D721Med (cell line): ENCODE measurements around the gene AFAP1L2.

Experiments
- DNase-seq: peaks from one replicate; pipeline ENCODE4 v3.0.0; 2011; ENCODE audit warnings: low spot score; ENCODE audit not compliant: insufficient read length
- FAIRE-seq: peaks from 2 replicates; lab custom pipeline; 2011; peaks lifted over from hg19 to GRCh38; lab: Jason Lieb, UNC
- CTCF ChIP-seq: IDR thresholded peaks from 2 replicates; pipeline ENCODE4 v1.5.1; 2012; ENCODE audit warnings: mild to moderate bottlenecking, control low read depth; ENCODE audit not compliant: insufficient read depth; ENCODE audit errors: missing control alignments

The AFAP1L2 gene

GRCh38 chr10:114309364-114309651 is 95.0 kb downstream of the AFAP1L2 start:
- DNase-seq: no peak
- FAIRE-seq: no peak

GRCh38 chr10:114308531-114309363 is 95.6 kb downstream of the AFAP1L2 start:
- TF ChIP-seq CTCF: no peak
- DNase-seq: no peak
- FAIRE-seq: no peak

More at GRCh38 chr10:114309364-114309651, 95.0 kb downstream of the AFAP1L2 start:
- no peak for TF ChIP-seq CTCF

GRCh38 chr10:114307731-114308130 is 96.6 kb downstream of the AFAP1L2 start:
- DNase-seq (no peak), FAIRE-seq (no peak)
- TF ChIP-seq CTCF: no peak

- no peak for DNase-seq
- no peak for FAIRE-seq
- TF ChIP-seq CTCF: no peak
Observed at GRCh38 chr10:114306116-114306973, 98.0 kb downstream of the AFAP1L2 start.

DNA sequence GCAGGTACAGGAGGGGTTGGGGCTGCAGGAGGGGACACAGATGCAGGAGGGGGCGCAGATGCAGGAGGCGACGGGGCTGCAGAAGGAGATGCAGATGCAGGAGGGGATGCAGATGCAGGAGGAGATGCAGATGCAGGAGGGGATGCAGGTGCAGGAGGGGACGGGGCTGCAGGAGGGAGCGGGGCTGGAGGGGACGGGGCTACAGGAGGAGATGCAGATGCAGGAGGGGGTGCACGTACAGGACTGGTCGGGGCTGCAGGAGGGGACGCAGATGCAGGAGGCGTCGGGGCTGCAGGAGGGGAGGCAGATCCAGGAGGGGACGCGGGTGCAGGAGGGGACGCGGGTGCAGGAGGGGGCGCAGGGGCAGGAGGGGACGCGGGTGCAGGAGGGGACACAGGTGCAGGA is 98.8 kb downstream of the AFAP1L2 start:
- no peak for TF ChIP-seq CTCF
- no peak for FAIRE-seq
- no peak for DNase-seq

GRCh38 chr10:114304571-114305421 is 99.5 kb downstream of the AFAP1L2 start:
- FAIRE-seq (no peak), DNase-seq (no peak)
- no peak for TF ChIP-seq CTCF
